Panc1 (cell line): ENCODE measurements around the gene CERKL. TPM values are rescaled to one million over a fixed set of nuclear protein-coding genes. Genes with fewer than 3 reads are reported as not detected.

Experiments used
- ATAC-seq: fragments of 200-7000 bp; cut with Tn5 transposase; 2 replicates; pipeline ENCODE4 v1.9.1; 2020; ENCODE audit warnings: mild to moderate bottlenecking, moderate library complexity
- BruUV-seq: library from RNA; stranded (reverse); fragments of 400-500 nt; replicated peaks from 2 replicates; lab custom pipeline; 2021; lab: Mats Ljungman, UMichigan
- CTCF ChIA-PET: fragments of 300-600 bp; sonication (Branson Sonifier 250); formaldehyde crosslinking; loops from one replicate; lab custom pipeline; 2022; ENCODE audit warnings: antibody characterized with exemption; lab: Charles Lee
- POLR2A ChIA-PET: fragments of 300-600 bp; sonication (Branson Sonifier 250); formaldehyde crosslinking; loops from one replicate; lab custom pipeline; 2022; ENCODE audit warnings: antibody characterized with exemption; lab: Charles Lee
- DNase-seq: peaks from one replicate; pipeline ENCODE4 v3.0.0-alpha.2; 2010; ENCODE audit warnings: low read depth, low spot score
- H3K27ac ChIP-seq: 2 replicates; pipeline ENCODE4 v1.5.1; 2011; ENCODE audit warnings: mild to moderate bottlenecking, low read length, inconsistent platforms
- H3K27me3 ChIP-seq: fragments of 200-500 bp; sonication (Bioruptor generic); 2 replicates; pipeline ENCODE4 v1.6.0; 2014; ENCODE audit warnings: low read length, inconsistent platforms; ENCODE audit not compliant: control insufficient read depth, insufficient read depth
- H3K36me3 ChIP-seq: fragments of 200-500 bp; sonication (Bioruptor generic); 2 replicates; pipeline ENCODE4 v1.5.1; 2014; ENCODE audit warnings: inconsistent platforms, mild to moderate bottlenecking, low read length, moderate library complexity; ENCODE audit not compliant: control insufficient read depth, insufficient read depth
- H3K4me1 ChIP-seq: 2 replicates; pipeline ENCODE4 v1.5.1; 2011; ENCODE audit warnings: inconsistent platforms, mild to moderate bottlenecking, low read length, moderate library complexity; ENCODE audit not compliant: control insufficient read depth, insufficient read depth
- H3K4me3 ChIP-seq, 2 experiments: 2 replicates each; pipeline ENCODE4 v1.5.1; 2011 to 2012; ENCODE audit warnings: low read depth in 2 of 2, low read length in 2 of 2, mild to moderate bottlenecking in 2 of 2, inconsistent platforms in 1 of 2, moderate library complexity in 1 of 2
- H3K9me3 ChIP-seq: fragments of 200-500 bp; sonication (Bioruptor generic); 2 replicates; pipeline ENCODE4 v1.5.1; 2014; ENCODE audit warnings: low read depth, mild to moderate bottlenecking, inconsistent platforms, low read length, moderate library complexity; ENCODE audit not compliant: control insufficient read depth, insufficient read depth
- CTCF ChIP-seq: fragments of 450-650 bp; IDR thresholded peaks from 2 replicates; pipeline ENCODE4 v1.5.1; 2017; ENCODE audit warnings: mild to moderate bottlenecking
- POLR2AphosphoS5 ChIP-seq: IDR thresholded peaks from 2 replicates; pipeline ENCODE4 v1.6.1; 2012; ENCODE audit warnings: mild to moderate bottlenecking, low read depth, low read length, moderate library complexity
- REST ChIP-seq, 2 experiments: IDR thresholded peaks; 2 replicates each; pipeline ENCODE4 v1.6.1; 2011 to 2012; ENCODE audit warnings: low read depth in 2 of 2, control low read depth in 1 of 2, low read length in 1 of 2, mild to moderate bottlenecking in 1 of 2, moderate library complexity in 1 of 2; ENCODE audit not compliant: insufficient read depth in 1 of 2
- SIN3A ChIP-seq: IDR thresholded peaks from 2 replicates; pipeline ENCODE4 v1.6.1; 2012; ENCODE audit warnings: low read depth, mild to moderate bottlenecking, low read length, moderate library complexity, borderline replicate concordance; ENCODE audit not compliant: insufficient read depth
- TCF7L2 ChIP-seq: IDR thresholded peaks from 2 replicates; pipeline ENCODE4 v1.6.1; 2011; ENCODE audit warnings: mild to moderate bottlenecking, low read depth, low read length, inconsistent platforms
- in situ Hi-C: cut with HindIII; loops from 2 replicates; pipeline ENCODE4 v1.10.0; 2016; ENCODE audit warnings: low sequenced_read_pairs, low pct_unique_long_range_greater_than_20kb
- intact Hi-C: fragments of 100-400 bp; cut with micrococcal nuclease; formaldehyde crosslinking; loops from one replicate; pipeline ENCODE4 v1.10.0; 2022; ENCODE audit not compliant: unreplicated experiment
- total RNA-seq: library from RNA; stranded (reverse); gene quantifications from one replicate; pipeline ENCODE4 v1.2.1, GENCODE V29; 2021; ENCODE audit not compliant: unreplicated experiment

CERKL gene
- total RNA-seq, 1 experiment from 2014 or later = 0.87 TPM

GRCh38 chr2:181500201-181500600 is 156.7 kb downstream of the CERKL start:
- Histone ChIP-seq H3K9me3 (no peaks in the 10 kb centered on the region), H3K27me3 (no peaks in the 10 kb centered on the region; the same call in 1 of the 2 replicates), H3K4me3 (no peak overlapping the region), H3K36me3 (no peaks in the 10 kb centered on the region), H3K4me1 (no peaks in the 10 kb centered on the region), H3K27ac (no peak overlapping the region)
- TF ChIP-seq REST (IDR thresholded peaks at IDR 0.05; ENCODE audit: insufficient read depth in 1 of 2, low read depth in 2 of 2, low read length in 1 of 2) (no peak), POLR2AphosphoS5 (no peak)
- ChIA-PET CTCF (no interaction called here), POLR2A (no interaction called here)
- in situ Hi-C loops (no loop called here), intact Hi-C loops (no loop called here)
- no peak for ATAC-seq
- DNase-seq = no peak
- BruUV-seq = no TSS peak

- ATAC-seq = no peak
- Histone ChIP-seq H3K27me3 (no peaks in the 10 kb centered on the region; the same call in 1 of the 2 replicates), H3K9me3 (no peaks in the 10 kb centered on the region), H3K36me3 (no peaks in the 10 kb centered on the region), H3K27ac (no peak overlapping the region), H3K4me3 (no peak overlapping the region), H3K4me1 (no peaks in the 10 kb centered on the region)
- TF ChIP-seq CTCF (no peak), TCF7L2 (no peak), SIN3A (no peak), REST (IDR thresholded peaks at IDR 0.05; ENCODE audit: insufficient read depth in 1 of 2, low read depth in 2 of 2, low read length in 1 of 2) (no peak), POLR2AphosphoS5 (no peak)
- intact Hi-C loops (no loop called here), in situ Hi-C loops (no loop called here)
- CTCF ChIA-PET = no interaction called here
- DNase-seq = no peak
- no TSS peak for BruUV-seq
- POLR2A ChIA-PET = no interaction called here
Observed at GRCh38 chr2:181499231-181499630, 157.7 kb downstream of the CERKL start.

Other genes with a start within 250 kb of the CERKL start
- 0.36 TPM for gene ITGA4, start 199.7 kb downstream of the CERKL start, total RNA-seq
- not detected for gene NEUROD1, start 23.4 kb upstream of the CERKL start, total RNA-seq
- gene ITPRID2, start 234.6 kb upstream of the CERKL start, total RNA-seq = 261 TPM